Measurements from ENCODE around the gene RYR2.
"Not testable (repeated sequence)": the region's sequence is repeated elsewhere in the genome, so short reads cannot be mapped to it uniquely, and the experiment has no call there.

GRCh38 chr1:237371477-237371876, 329.5 kb downstream of the RYR2 start:
- TF ChIP-seq, protein P1, sequence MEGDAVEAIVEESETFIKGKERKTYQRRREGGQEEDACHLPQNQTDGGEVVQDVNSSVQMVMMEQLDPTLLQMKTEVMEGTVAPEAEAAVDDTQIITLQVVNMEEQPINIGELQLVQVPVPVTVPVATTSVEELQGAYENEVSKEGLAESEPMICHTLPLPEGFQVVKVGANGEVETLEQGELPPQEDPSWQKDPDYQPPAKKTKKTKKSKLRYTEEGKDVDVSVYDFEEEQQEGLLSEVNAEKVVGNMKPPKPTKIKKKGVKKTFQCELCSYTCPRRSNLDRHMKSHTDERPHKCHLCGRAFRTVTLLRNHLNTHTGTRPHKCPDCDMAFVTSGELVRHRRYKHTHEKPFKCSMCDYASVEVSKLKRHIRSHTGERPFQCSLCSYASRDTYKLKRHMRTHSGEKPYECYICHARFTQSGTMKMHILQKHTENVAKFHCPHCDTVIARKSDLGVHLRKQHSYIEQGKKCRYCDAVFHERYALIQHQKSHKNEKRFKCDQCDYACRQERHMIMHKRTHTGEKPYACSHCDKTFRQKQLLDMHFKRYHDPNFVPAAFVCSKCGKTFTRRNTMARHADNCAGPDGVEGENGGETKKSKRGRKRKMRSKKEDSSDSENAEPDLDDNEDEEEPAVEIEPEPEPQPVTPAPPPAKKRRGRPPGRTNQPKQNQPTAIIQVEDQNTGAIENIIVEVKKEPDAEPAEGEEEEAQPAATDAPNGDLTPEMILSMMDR (IDR thresholded peaks at IDR 0.05): not testable (repeated sequence)
- TF ChIP-seq CEBPB (IDR thresholded peaks at IDR 0.05); POLR2A (IDR thresholded peaks at IDR 0.05; ENCODE audit: low read length); RFX5 (IDR thresholded peaks at IDR 0.05); MAFK (IDR thresholded peaks at IDR 0.05; ENCODE audit: partially characterized antibody); SMC3 (IDR thresholded peaks at IDR 0.05); MYC (IDR thresholded peaks at IDR 0.05; ENCODE audit: borderline replicate concordance, low read length); KDM5A (IDR thresholded peaks at IDR 0.05); JUN (IDR thresholded peaks at IDR 0.05); CHD4 (IDR thresholded peaks at IDR 0.05; ENCODE audit: borderline replicate concordance): not testable (repeated sequence)
- TF ChIP-seq, protein P2, sequence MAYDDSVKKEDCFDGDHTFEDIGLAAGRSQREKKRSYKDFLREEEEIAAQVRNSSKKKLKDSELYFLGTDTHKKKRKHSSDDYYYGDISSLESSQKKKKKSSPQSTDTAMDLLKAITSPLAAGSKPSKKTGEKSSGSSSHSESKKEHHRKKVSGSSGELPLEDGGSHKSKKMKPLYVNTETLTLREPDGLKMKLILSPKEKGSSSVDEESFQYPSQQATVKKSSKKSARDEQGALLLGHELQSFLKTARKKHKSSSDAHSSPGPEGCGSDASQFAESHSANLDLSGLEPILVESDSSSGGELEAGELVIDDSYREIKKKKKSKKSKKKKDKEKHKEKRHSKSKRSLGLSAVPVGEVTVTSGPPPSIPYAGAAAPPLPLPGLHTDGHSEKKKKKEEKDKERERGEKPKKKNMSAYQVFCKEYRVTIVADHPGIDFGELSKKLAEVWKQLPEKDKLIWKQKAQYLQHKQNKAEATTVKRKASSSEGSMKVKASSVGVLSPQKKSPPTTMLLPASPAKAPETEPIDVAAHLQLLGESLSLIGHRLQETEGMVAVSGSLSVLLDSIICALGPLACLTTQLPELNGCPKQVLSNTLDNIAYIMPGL (CRISPR knock-in tag; IDR thresholded peaks at IDR 0.05; ENCODE audit: borderline replicate concordance): not testable (repeated sequence)

Measured in A549 (cell line).